IMR-90 (cell line): ENCODE data around the gene ADGRA1. TPM values are rescaled to one million over a fixed set of nuclear protein-coding genes. Genes with fewer than 3 reads are reported as not detected.
"Not testable (repeated sequence)": the region's sequence is repeated elsewhere in the genome, so short reads cannot be mapped to it uniquely, and the experiment has no call there.

Experiments
- ATAC-seq: fragments of 200-7000 bp; cut with Tn5 transposase; 2 replicates; pipeline ENCODE4 v1.9.1; 2020; ENCODE audit warnings: low read depth, mild to moderate bottlenecking, moderate library complexity
- BruUV-seq: library from RNA; stranded (reverse); fragments of 400-500 nt; replicated peaks from 2 replicates; lab custom pipeline; 2021; lab: Mats Ljungman, UMichigan
- CTCF ChIA-PET: fragments of 300-600 bp; formaldehyde crosslinking; extraction: SDS; loops from one replicate; lab custom pipeline; 2021; ENCODE audit warnings: antibody characterized with exemption; lab: Yijun Ruan, JAX
- POLR2A ChIA-PET: fragments of 300-600 bp; sonication (Branson Sonifier 250); formaldehyde crosslinking; loops from one replicate; lab custom pipeline; 2022; ENCODE audit warnings: antibody characterized with exemption; ENCODE audit not compliant: unreplicated experiment; lab: Charles Lee
- DNase-seq: peaks from one replicate; pipeline ENCODE4 v3.0.0; 2013
- H2AFZ ChIP-seq: replicated peaks from 2 replicates; pipeline ENCODE3; 2013; ENCODE audit warnings: low read length, mild to moderate bottlenecking; ENCODE audit not compliant: poor library complexity
- H2AK5ac ChIP-seq: 2 replicates; pipeline ENCODE4 v1.6.1; 2013; ENCODE audit warnings: low read depth, low read length, inconsistent platforms
- H2AK9ac ChIP-seq: replicated peaks from 2 replicates; pipeline ENCODE3; 2013; ENCODE audit warnings: mild to moderate bottlenecking, low read depth, low read length, moderate library complexity; ENCODE audit not compliant: poor library complexity
- H2BK120ac ChIP-seq: 2 replicates; pipeline ENCODE4 v1.6.1; 2013; ENCODE audit warnings: low read depth, low read length, inconsistent platforms
- H2BK15ac ChIP-seq: 3 replicates; pipeline ENCODE4 v1.6.1; 2013; ENCODE audit warnings: low read depth, low read length, inconsistent platforms
- H2BK20ac ChIP-seq: 2 replicates; pipeline ENCODE4 v1.6.1; 2013; ENCODE audit warnings: low read depth, mild to moderate bottlenecking, inconsistent platforms, low read length, moderate library complexity
- H2BK5ac ChIP-seq: 2 replicates; pipeline ENCODE4 v1.6.1; 2013; ENCODE audit warnings: mild to moderate bottlenecking, low read depth, low read length, inconsistent platforms; ENCODE audit not compliant: poor library complexity, severe bottlenecking
- H3K14ac ChIP-seq: replicated peaks from 2 replicates; pipeline ENCODE4 v1.6.1; 2013; ENCODE audit warnings: low read depth, low read length, inconsistent platforms
- H3K18ac ChIP-seq: 2 replicates; pipeline ENCODE4 v1.6.1; 2013; ENCODE audit warnings: low read depth, low read length, control low read depth
- H3K23ac ChIP-seq: 2 replicates; pipeline ENCODE4 v1.6.1; 2013; ENCODE audit warnings: low read depth, low read length, inconsistent platforms
- H3K27ac ChIP-seq: 2 replicates; pipeline ENCODE4 v1.5.1; 2013; ENCODE audit warnings: mild to moderate bottlenecking, control low read depth, low read length; ENCODE audit not compliant: insufficient read depth
- H3K27me3 ChIP-seq: 2 replicates; pipeline ENCODE4 v1.6.1; 2013; ENCODE audit warnings: low read length; ENCODE audit not compliant: control insufficient read depth, insufficient read depth
- H3K36me3 ChIP-seq: 2 replicates; pipeline ENCODE4 v1.6.1; 2013; ENCODE audit warnings: low read length, mixed read lengths; ENCODE audit not compliant: control insufficient read depth, insufficient read depth
- H3K4ac ChIP-seq: 2 replicates; pipeline ENCODE4 v1.6.1; 2013; ENCODE audit warnings: low read depth, low read length, inconsistent platforms
- H3K4me1 ChIP-seq: 2 replicates; pipeline ENCODE4 v1.6.1; 2013; ENCODE audit warnings: low read length, mixed read lengths; ENCODE audit not compliant: control insufficient read depth, insufficient read depth
- H3K4me2 ChIP-seq: 2 replicates; pipeline ENCODE4 v1.6.1; 2013; ENCODE audit warnings: low read depth, mild to moderate bottlenecking, control low read depth, low read length, moderate library complexity
- H3K4me3 ChIP-seq: 2 replicates; pipeline ENCODE4 v1.5.1; 2013; ENCODE audit warnings: low read depth, mild to moderate bottlenecking, control low read depth, low read length, moderate library complexity; ENCODE audit not compliant: insufficient read depth
- H3K56ac ChIP-seq: 2 replicates; pipeline ENCODE4 v1.6.1; 2013; ENCODE audit warnings: low read length, inconsistent platforms; ENCODE audit not compliant: insufficient read depth; ENCODE audit errors: extremely low read depth
- H3K79me1 ChIP-seq, 2 experiments: 2 replicates each; pipeline ENCODE4 v1.6.1; 2013; ENCODE audit warnings: low read length in 2 of 2, inconsistent platforms in 1 of 2, low read depth in 1 of 2
- H3K9ac ChIP-seq: 2 replicates; pipeline ENCODE4 v1.6.1; 2013; ENCODE audit warnings: low read depth, low read length, control low read depth
- H3K9me1 ChIP-seq: 2 replicates; pipeline ENCODE4 v1.6.1; 2013; ENCODE audit warnings: low read length, inconsistent platforms; ENCODE audit not compliant: insufficient read depth
- H3K9me3 ChIP-seq: 2 replicates; pipeline ENCODE4 v1.6.1; 2013; ENCODE audit warnings: low read length; ENCODE audit not compliant: control insufficient read depth, insufficient read depth
- H4K20me1 ChIP-seq: 2 replicates; pipeline ENCODE4 v1.6.1; 2013; ENCODE audit warnings: low read length, inconsistent platforms; ENCODE audit not compliant: insufficient read depth
- H4K5ac ChIP-seq: 2 replicates; pipeline ENCODE4 v1.6.1; 2013; ENCODE audit warnings: mild to moderate bottlenecking, low read depth, low read length, control low read depth
- H4K8ac ChIP-seq, 2 experiments: 2 replicates each; pipeline ENCODE4 v1.6.1; 2013; ENCODE audit warnings: low read depth in 2 of 2, low read length in 2 of 2, control low read depth in 1 of 2, inconsistent platforms in 1 of 2
- H4K91ac ChIP-seq: 2 replicates; pipeline ENCODE4 v1.6.1; 2013; ENCODE audit warnings: low read depth, low read length, inconsistent platforms; ENCODE audit not compliant: insufficient read depth
- WGBS, 2 experiments: methylation state at CpG; one replicate each; pipeline versions ENCODE4 v1.1.5 to v1.1.7; 2013; ENCODE audit warnings: missing lambda C conversion rate in 2 of 2; ENCODE audit not compliant: insufficient read length in 1 of 2; ENCODE audit errors: extremely low coverage in 2 of 2; 5-methylcytosine and 5-hydroxymethylcytosine counted together
- dilution Hi-C: fragments of 300-500 bp; cut with HindIII; formaldehyde crosslinking; loops from one replicate; pipeline ENCODE4 v1.14.3; 2018; ENCODE audit warnings: low sequenced_read_pairs; ENCODE audit not compliant: unreplicated experiment
- in situ Hi-C: fragments of 300-500 bp; cut with MboI; formaldehyde crosslinking; loops from 3 replicates; pipeline ENCODE4 v1.14.3; 2019; ENCODE audit warnings: low sequenced_read_pairs, inconsistent platforms, mixed read lengths
- intact Hi-C: fragments of 100-400 bp; cut with micrococcal nuclease; formaldehyde crosslinking; loops from 2 replicates; pipeline ENCODE4 v1.10.0; 2022
- polyA plus RNA-seq, 3 experiments: library from polyadenylated mRNA; depleted of rRNA; stranded (reverse); fragments of >200 nt; gene quantifications; 2 replicates each; pipeline ENCODE4 v1.2.3, GENCODE V29; 2012; ENCODE audit warnings: low replicate concordance in 1 of 3
- total RNA-seq: library from RNA; depleted of rRNA; stranded (reverse); fragments of >200 nt; gene quantifications from 2 replicates; pipeline ENCODE4 v1.2.3, GENCODE V29; 2012

The ADGRA1 gene
- total and polyA plus RNA-seq, 2 of the 4 experiments (the other 2 are of a cell fraction), result not detected

DNA sequence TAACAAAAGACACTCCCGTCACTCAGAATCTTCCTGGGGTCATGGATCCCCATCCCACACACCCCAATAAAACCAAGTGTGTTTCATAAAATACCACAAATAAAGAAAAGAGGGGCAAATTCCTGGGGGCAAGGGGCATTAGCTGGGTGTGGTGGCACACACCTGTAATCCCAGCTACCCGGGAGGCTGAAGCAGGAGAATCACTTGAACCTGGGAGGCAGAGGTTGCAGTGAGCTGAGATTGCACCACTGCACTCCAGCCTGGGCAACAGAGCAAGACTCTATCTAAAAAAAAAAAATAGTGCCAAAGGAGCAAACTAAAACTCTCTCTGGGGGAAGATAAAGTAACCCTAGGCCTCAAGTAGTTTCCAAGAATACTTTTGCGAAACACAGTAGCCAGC is 63.3 kb downstream of the ADGRA1 start:
- H2BK5ac ChIP-seq, intact Hi-C loops, H2BK120ac ChIP-seq, H3K9me3 ChIP-seq, H4K91ac ChIP-seq, H4K5ac ChIP-seq, CTCF ChIA-PET, H2BK20ac ChIP-seq, H3K79me1 ChIP-seq, H3K27me3 ChIP-seq, H3K4me3 ChIP-seq, H4K8ac ChIP-seq, H2AK9ac ChIP-seq, H3K23ac ChIP-seq, POLR2A ChIA-PET, H4K20me1 ChIP-seq, H2AK5ac ChIP-seq, ATAC-seq, BruUV-seq, H3K9me1 ChIP-seq, H3K14ac ChIP-seq, DNase-seq, H3K18ac ChIP-seq, H3K4ac ChIP-seq, H3K4me2 ChIP-seq, H2AFZ ChIP-seq, H3K36me3 ChIP-seq, H3K27ac ChIP-seq, H3K4me1 ChIP-seq, dilution Hi-C loops, H3K9ac ChIP-seq, in situ Hi-C loops, H3K56ac ChIP-seq, H2BK15ac ChIP-seq: not testable (repeated sequence)
- no CpG with 5 or more reads among the region's 3 CpGs for WGBS, 2 experiments
